Suprapubic skin (tissue), 4 donors: ENCODE measurements around the gene SLC35A5.

ENCODE experiments used
- CTCF ChIP-seq, 2 donors: fragments of 200-600 bp in 1 of 2; fragments of 450-650 bp in 1 of 2; sonication (generic) in 1 of 2; IDR thresholded peaks; one replicate each; pipeline ENCODE4 v1.5.1; 2016 to 2019; ENCODE audit warnings: antibody characterized with exemption in 2 of 2, mild to moderate bottlenecking in 1 of 2, moderate library complexity in 1 of 2
- EP300 ChIP-seq: sonication (generic); formaldehyde crosslinking; IDR thresholded peaks from one replicate; pipeline ENCODE4 v1.6.1; 2017; ENCODE audit warnings: antibody characterized with exemption
- POLR2A ChIP-seq, 2 donors: fragments of 450-650 bp; IDR thresholded peaks; one replicate each; pipeline ENCODE4 v1.6.1; 2017; ENCODE audit warnings: antibody characterized with exemption in 2 of 2, mild to moderate bottlenecking in 2 of 2, moderate library complexity in 2 of 2
- POLR2AphosphoS5 ChIP-seq, 3 donors: sonication (generic); formaldehyde crosslinking; IDR thresholded peaks; one replicate each; pipeline ENCODE4 v1.6.1; 2017; ENCODE audit warnings: antibody characterized with exemption in 3 of 3

GRCh38 chr3:112539825-112540650, 21.8 kb upstream of the SLC35A5 start:
- TF ChIP-seq CTCF (IDR thresholded peaks at IDR 0.05) (no peak), POLR2A (IDR thresholded peaks at IDR 0.05) (no peak), POLR2AphosphoS5 (IDR thresholded peaks at IDR 0.05) (no peak), EP300 (no peak)
